ENCODE results near the gene HHIPL1. TPM values are rescaled to one million over a fixed set of nuclear protein-coding genes. Genes with fewer than 3 reads are reported as not detected.
A peak's percentile ranks its signal among the peaks of the same experiment; 100 is the strongest.

The HHIPL1 gene
- total RNA-seq, 2 experiments from 2014 or later: 0.09 TPM; not detected in 1

DNA sequence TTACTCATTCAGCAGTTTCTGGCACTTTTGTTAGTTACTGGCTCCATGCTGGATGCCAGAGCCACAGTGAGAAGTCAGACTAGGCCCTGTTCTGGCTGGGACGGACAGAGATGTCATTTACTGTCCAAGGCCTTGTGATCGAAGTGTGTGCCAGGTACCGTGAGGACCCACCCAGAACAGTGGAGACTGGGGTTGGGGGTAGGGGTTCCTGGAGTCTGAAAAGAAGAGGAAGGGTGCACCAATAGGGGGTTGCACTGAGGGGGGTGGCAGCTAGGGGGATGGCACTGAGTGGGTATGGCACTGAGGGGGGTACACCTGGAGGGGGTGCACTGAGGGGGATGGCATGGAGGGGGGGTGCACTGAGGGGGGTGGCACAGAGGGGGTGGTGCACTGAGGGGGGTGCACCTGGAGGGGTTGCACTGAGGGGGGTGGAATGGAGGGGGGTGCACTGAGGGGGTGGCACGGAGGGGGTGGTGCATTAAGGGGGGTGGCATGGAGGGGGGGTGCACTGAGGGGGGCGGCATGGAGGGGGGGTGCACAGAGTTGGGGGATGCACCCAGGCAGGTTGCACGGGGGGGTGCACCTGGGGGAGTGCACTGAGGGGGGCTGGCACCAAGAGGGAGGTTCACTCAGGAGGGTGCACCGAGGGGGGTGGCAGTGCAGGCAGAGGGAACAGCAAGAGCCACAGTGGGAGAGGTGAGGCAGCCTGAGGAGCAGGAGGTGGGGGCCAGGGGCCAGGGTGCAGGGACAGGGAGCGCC is 28.6 kb downstream of the HHIPL1 start:
- Mint-ChIP-seq H3K36me3 (no peaks in the 10 kb centered on the region), H3K4me1 (peaks cover 22% of the 10 kb centered on the region), H3K4me3 (no peak overlapping the region), H3K9me3 (ENCODE audit: low read depth) (no peaks in the 10 kb centered on the region), H3K27ac (peak overlapping the region; percentile 82), H3K27me3 (peaks cover 10% of the 10 kb centered on the region)
- CTCF ChIA-PET: interaction anchor here (2.0 kb wide), 1 partner anchor 15 kb away, joined by 6 read pairs; no protein-coding TSS in a partner anchor
- DNase-seq (no peak), ATAC-seq (no peak)

DNA sequence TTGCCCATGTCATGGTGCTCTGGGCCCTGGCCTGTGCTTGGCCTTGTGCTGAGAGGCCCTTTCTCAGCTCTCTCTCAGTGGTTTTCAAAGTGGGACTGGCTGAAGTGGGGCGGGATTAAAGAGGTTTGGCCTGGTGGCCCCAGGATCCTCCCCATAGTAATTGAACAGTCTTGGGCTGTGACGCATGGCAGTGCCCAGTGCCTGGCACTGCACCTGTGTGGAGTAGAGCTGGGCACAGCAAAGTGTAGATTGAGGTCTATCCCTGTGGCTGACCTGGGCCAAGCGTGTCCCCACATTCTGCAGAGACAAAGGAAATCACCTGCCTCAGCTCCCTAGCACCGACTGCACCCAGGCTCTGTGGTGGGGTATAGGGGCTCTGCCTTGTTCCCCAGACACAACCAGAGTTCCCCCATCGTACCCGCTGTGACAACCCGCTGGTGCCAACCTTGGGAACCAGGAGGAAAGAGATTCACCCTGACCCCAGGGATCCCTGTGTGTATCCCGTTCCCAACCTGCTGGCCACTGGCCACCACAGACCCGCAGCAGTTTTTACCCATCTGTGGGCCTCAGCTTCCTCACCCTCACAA is 29.2 kb downstream of the HHIPL1 start:
- Mint-ChIP-seq H3K27me3 (peaks cover 10% of the 10 kb centered on the region), H3K9me3 (ENCODE audit: low read depth) (no peaks in the 10 kb centered on the region), H3K4me3 (no peak overlapping the region), H3K27ac (no peak overlapping the region), H3K36me3 (no peaks in the 10 kb centered on the region), H3K4me1 (peaks cover 22% of the 10 kb centered on the region)
- no peak for DNase-seq
- ATAC-seq: no peak
- CTCF ChIA-PET: interaction anchor here (2.0 kb wide), 1 partner anchor 14 kb away, joined by 6 read pairs; no protein-coding TSS in a partner anchor

DNA sequence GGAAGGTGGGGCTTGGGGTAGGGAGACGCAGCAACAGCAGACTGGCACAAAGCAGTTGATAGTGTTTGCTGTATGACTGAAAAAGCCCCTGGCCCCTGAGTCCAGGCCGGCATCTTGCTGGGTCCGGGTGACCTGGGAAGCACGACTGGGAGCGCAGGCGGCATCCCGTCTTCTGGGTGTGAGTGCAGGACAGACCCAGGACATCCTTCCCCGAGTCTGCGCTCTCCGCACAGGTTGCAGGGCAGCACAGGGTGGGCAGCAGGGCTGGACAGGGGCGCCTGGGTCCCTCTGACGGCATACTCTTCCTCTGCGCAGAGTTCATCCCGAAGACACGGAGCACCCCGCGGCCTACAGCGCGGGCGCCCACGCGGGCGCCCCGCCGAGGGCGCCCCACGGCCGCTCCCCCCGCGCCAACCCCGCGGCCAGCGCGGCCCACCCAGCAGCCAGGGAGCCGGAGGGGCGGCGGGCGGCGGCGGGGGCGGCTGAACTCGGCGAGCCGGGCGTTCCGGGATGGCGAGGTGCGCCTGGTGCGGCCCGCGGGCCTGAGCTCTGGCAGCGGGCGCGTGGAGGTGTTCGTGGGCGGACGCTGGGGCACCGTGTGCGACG is 29.9 kb downstream of the HHIPL1 start:
- Mint-ChIP-seq H3K27me3 (peaks cover 10% of the 10 kb centered on the region), H3K4me1 (peaks cover 22% of the 10 kb centered on the region), H3K9me3 (ENCODE audit: low read depth) (no peaks in the 10 kb centered on the region), H3K4me3 (no peak overlapping the region), H3K36me3 (no peaks in the 10 kb centered on the region), H3K27ac (no peak overlapping the region)
- no peak for DNase-seq
- CTCF ChIA-PET: no interaction called here
- no peak for ATAC-seq

DNA sequence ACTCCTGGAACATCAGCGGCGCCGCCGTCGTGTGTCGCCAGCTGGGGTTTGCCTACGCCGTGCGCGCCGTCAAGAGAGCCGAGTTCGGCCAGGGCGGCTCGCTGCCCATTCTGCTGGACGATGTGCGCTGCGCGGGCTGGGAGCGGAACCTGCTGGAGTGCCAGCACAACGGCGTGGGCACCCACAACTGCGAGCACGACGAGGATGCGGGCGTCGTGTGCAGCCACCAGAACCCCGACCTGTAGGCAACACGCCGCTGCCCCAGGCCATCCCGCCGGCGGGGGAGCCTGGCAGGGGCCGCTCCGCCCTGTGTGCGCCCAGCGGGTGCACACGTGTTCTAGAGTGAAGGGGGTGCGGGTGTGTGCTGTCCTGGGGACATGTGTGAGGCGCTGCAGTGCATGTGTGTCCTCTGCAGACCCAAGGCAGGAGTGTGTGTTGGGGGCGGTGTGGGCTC is 30.5 kb downstream of the HHIPL1 start:
- Mint-ChIP-seq H3K9me3 (ENCODE audit: low read depth) (no peaks in the 10 kb centered on the region), H3K27ac (no peak overlapping the region), H3K36me3 (no peaks in the 10 kb centered on the region), H3K4me3 (no peak overlapping the region), H3K4me1 (peaks cover 22% of the 10 kb centered on the region), H3K27me3 (peaks cover 8% of the 10 kb centered on the region)
- CTCF ChIA-PET: no interaction called here
- ATAC-seq (no peak), DNase-seq (no peak)

DNA sequence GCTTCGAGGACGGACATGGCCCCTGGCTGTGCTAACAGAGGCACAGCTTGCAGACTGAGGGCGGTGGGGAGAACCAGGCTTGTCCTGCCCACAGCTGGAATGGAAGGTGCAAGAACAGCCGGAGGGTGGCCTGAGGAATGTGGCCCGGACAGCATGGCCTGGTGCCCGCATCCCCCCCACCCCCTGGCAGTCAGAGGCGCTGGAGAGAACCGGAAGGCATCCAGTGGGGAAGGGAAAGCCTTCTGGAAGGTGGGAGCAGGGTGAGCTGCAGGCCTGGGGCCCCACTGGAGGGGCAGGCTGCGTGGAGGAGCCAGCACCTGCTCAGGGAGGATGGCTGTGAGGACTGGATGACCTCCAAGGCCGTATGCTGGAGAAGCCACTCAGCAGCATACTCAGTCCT is 31.0 kb downstream of the HHIPL1 start:
- ATAC-seq (no peak), DNase-seq (no peak)
- Mint-ChIP-seq H3K27me3 (peaks cover 7% of the 10 kb centered on the region), H3K36me3 (no peaks in the 10 kb centered on the region), H3K4me1 (peaks cover 22% of the 10 kb centered on the region), H3K4me3 (no peak overlapping the region), H3K9me3 (ENCODE audit: low read depth) (no peaks in the 10 kb centered on the region), H3K27ac (no peak overlapping the region)
- CTCF ChIA-PET: no interaction called here

DNA sequence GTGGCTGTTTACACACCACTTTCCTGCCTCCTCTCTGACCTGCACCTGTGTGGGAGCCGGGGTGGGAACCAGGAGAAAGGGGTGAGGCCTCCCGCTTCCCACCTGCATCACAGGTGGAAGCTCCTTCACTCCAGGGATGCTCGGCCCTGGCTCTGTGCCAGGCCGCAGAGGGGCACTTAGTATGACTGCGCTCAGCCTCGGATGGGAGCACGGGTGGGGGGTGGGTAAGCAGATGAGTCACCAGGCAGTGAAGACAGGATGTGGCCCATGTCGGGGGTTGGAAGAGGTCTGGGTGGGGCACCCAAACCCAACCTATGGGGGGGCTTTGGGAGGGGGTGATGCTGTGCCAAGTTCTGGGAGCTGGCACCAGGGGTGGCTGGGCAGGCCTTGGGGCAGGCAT is 31.7 kb downstream of the HHIPL1 start:
- Mint-ChIP-seq H3K4me1 (peaks cover 22% of the 10 kb centered on the region), H3K9me3 (ENCODE audit: low read depth) (no peaks in the 10 kb centered on the region), H3K4me3 (no peak overlapping the region), H3K27ac (peak overlapping the region; percentile 56), H3K36me3 (no peaks in the 10 kb centered on the region), H3K27me3 (peaks cover 7% of the 10 kb centered on the region)
- DNase-seq (peak; percentile 59), ATAC-seq (peak; percentile 50)
- CTCF ChIA-PET: interaction anchor here (1.6 kb wide), 1 partner anchor 9 kb away, joined by 5 read pairs; no protein-coding TSS in a partner anchor

DNA sequence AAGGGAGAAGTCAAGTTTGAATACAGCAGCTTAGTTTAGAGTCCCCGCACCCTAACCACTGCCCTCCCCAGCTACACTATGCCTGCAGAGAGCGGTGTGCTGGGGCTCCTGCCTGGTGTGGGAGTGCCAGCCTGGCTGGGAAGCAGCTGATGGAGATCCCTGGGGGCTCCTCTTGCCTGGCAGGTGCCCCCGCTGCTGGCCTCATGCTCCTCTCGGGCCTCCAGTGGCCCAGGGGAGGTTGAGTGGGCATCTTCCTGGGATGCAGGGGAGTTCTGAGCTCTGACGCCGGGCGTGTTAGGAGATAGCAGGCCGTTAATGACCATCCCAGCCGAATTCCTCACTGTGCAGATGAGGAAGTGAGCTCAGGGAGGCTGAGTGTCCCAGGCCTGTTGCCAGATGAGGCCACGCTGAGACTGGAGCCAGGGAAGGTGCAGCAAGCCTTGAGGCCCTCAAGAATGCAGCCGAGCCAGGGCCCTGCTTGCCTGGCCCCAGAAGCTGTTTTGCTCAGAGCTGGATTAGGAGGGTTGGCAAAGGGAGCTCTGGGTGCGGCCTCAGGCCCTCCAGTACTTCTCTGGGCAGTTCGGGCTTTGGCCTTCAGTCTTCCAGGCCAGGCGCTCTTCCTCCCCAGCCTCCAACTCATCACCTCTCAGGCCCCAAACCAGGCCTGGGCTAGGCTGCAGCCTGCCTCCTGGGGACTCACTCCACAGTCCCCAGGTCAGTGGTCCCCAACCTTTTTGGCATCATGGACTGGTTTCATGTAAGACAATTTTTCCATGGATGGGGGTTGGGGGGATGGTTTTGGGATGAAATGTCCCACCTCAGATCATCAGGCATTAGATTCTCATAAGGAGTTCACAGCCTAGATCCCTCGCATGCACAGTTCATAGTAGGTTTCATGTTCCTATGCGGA is 32.6 kb downstream of the HHIPL1 start:
- Mint-ChIP-seq H3K4me1 (peaks cover 22% of the 10 kb centered on the region), H3K27me3 (peaks cover 7% of the 10 kb centered on the region), H3K9me3 (ENCODE audit: low read depth) (no peaks in the 10 kb centered on the region), H3K4me3 (no peak overlapping the region), H3K27ac (peak overlapping the region; percentile 56), H3K36me3 (no peaks in the 10 kb centered on the region)
- CTCF ChIA-PET: interaction anchor here (1.0 to 2.1 kb wide), 3 partner anchors 9 to 11 kb away, joined by 4 to 6 read pairs (median 5); no protein-coding TSS in a partner anchor
- DNase-seq: no peak
- ATAC-seq: no peak

DNA sequence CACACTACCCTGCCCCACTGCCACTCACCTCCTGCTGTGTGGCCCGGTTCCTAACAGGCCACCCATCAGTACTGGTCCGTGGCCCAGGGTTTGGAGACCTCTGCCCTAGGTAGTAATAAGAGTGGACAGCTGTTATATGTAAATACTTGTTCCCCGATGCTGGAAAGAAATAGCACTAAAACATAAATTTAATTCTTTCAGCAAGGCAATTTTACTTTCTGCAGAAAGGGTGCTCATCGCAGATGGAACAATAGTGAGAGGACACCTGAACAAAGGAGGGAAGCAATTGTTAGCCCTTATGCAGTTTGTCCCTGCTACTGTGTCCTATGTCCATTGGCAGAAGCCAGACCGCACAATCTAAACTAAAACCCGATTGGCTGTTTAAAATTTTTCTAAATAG is 33.3 kb downstream of the HHIPL1 start:
- CTCF ChIA-PET: interaction anchor here (1.0 to 2.1 kb wide), 2 partner anchors 9 to 10 kb away, joined by 4 to 6 read pairs; no protein-coding TSS in a partner anchor

DNA sequence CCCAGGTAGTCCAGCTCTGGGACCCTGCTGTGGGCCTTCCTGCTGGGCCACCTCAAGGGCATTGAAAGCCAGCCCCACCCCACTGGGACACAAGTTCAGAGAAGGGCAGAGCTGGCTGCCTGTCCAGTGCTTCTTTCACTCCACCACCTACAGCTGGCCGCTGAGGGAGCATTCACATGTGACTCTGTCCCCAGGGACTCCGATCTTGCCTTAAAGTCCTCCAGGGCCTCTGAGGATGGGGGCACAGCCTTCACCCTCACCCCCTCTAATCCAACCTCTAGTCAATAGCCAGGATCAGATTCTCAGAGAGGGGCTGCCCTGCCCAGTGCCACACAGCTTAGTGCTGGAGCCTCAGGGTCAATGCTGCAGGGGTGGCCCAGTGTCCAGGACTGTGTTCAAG is 34.2 kb downstream of the HHIPL1 start:
- no peaks in the 10 kb centered on the region for H3K9me3 Mint-ChIP-seq (ENCODE audit: low read depth)
- no peaks in the 10 kb centered on the region for H3K36me3 Mint-ChIP-seq
- H3K4me1 Mint-ChIP-seq: peaks cover 17% of the 10 kb centered on the region
- H3K27ac Mint-ChIP-seq: no peak overlapping the region
- no peak for ATAC-seq
- H3K27me3 Mint-ChIP-seq: peaks cover 7% of the 10 kb centered on the region
- DNase-seq: no peak
- no peak overlapping the region for H3K4me3 Mint-ChIP-seq
- CTCF ChIA-PET: interaction anchor here (2.1 kb wide), 1 partner anchor 8 kb away, joined by 6 read pairs; no protein-coding TSS in a partner anchor

More for the DNA sequence above, 33.3 kb downstream of the HHIPL1 start:
- DNase-seq (no peak), ATAC-seq (no peak)
- Mint-ChIP-seq H3K4me3 (no peak overlapping the region), H3K4me1 (peaks cover 17% of the 10 kb centered on the region), H3K9me3 (ENCODE audit: low read depth) (no peaks in the 10 kb centered on the region), H3K36me3 (no peaks in the 10 kb centered on the region), H3K27ac (no peak overlapping the region), H3K27me3 (peaks cover 7% of the 10 kb centered on the region)

DNA sequence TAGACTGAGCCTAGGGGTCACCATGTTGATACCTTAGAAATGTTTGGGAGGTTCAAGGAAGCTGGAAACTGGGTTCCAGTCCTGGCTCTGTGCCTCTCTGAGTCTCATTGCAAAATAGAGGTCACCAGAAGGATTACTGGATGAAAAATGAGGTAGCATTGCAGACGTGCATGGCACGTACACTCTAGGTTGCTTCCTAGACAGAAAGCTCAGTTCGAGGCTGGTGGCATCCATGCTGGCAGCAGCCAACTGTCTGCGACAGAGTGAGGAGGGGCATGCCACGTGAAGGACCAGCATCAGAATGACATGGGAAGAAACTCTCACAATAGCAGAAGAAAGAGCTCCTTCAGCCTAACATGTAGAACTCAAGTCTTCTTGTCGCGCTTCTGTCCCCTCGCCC is 34.6 kb downstream of the HHIPL1 start:
- CTCF ChIA-PET: no interaction called here
- Mint-ChIP-seq H3K36me3 (no peaks in the 10 kb centered on the region), H3K27ac (no peak overlapping the region), H3K27me3 (peaks cover 5% of the 10 kb centered on the region), H3K9me3 (ENCODE audit: low read depth) (no peaks in the 10 kb centered on the region), H3K4me1 (peaks cover 17% of the 10 kb centered on the region), H3K4me3 (no peak overlapping the region)
- ATAC-seq (no peak), DNase-seq (no peak)

DNA sequence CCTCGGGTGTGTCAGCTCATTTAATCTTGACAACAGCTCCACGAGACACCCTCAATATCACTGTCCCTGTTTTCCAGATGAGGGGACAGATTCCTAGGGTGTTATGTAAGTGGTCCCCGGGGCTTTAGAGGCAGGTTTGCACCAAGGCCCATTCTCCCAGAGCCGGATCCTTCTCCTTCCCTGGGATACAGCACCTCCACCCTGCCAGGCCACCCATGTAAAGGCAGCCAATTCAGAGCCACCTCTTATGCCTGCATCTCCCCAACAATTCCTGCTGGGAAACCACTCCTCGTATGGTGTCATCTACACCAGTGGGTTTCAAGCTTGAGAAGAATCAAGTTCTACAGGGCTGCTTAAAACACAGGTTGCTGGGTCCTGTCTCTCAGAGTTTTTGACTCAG is 35.1 kb downstream of the HHIPL1 start:
- Mint-ChIP-seq H3K9me3 (ENCODE audit: low read depth) (no peaks in the 10 kb centered on the region), H3K27ac (no peak overlapping the region), H3K36me3 (no peaks in the 10 kb centered on the region), H3K4me1 (peaks cover 17% of the 10 kb centered on the region), H3K4me3 (no peak overlapping the region), H3K27me3 (peaks cover 5% of the 10 kb centered on the region)
- no peak for ATAC-seq
- CTCF ChIA-PET: interaction anchor here (1.2 kb wide), 1 partner anchor 13 kb away, joined by 3 read pairs; no protein-coding TSS in a partner anchor
- no peak for DNase-seq

DNA sequence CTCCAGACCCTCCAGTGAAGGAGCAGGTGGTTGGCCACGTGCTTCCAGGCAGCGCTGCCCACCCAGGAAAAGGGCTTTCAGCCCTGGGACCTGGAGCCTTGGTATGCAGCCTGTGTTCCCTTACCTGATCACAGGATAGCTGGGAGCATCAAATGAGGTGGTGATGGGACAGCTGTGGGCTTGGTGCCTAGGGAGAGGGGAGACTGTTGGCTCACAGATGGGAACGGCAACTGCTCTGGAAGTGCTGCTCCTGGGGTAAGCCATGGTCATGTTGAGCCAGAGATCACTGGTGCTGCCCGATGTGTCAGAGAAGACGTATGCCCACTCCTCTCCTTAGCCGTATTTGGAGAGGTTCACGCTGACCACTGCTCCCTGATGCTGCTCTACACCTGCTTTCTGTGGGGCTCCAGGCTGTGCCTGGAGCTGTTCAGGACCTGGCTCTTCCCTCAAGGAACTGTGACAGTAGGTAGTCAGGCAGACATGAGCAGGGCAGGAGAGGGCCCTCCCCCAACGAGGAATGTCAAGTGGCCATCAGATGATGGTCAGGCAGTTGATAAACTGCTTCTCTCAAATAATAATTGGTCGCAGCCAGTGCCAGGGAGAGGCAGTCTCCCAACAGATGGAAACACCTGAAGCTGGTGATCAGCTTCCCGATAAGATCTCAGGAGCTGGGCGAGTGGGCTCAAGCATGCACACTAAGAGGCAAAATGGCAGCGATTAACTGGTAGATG is 36.3 kb downstream of the HHIPL1 start:
- ATAC-seq: no peak
- Mint-ChIP-seq H3K36me3 (no peaks in the 10 kb centered on the region), H3K27me3 (peaks cover 11% of the 10 kb centered on the region), H3K27ac (no peak overlapping the region), H3K4me3 (no peak overlapping the region), H3K9me3 (ENCODE audit: low read depth) (no peaks in the 10 kb centered on the region), H3K4me1 (peaks cover 12% of the 10 kb centered on the region)
- no peak for DNase-seq
- CTCF ChIA-PET: interaction anchor here (1.2 to 3.6 kb wide), 3 partner anchors 9 to 76 kb away, joined by 3 to 13 read pairs (median 6); partner anchors contain the start of gene CCDC85C

All from activated CD8-positive, alpha-beta memory T cell treated with anti-CD3 and anti-CD28 coated beads, Interleukin-2, amount 10 ng/mL, durations not matched to agents 7 days and 5 days (primary cell).